B cell (primary cell): ENCODE results near the gene ABCG1. TPM values are rescaled to one million over a fixed set of nuclear protein-coding genes. Genes with fewer than 3 reads are reported as not detected.

Experiments
- ATAC-seq: fragments of 200-7000 bp; cut with Tn5 transposase; one replicate; pipeline ENCODE4 v1.10.0; 2021; ENCODE audit warnings: low read depth, mild to moderate bottlenecking, moderate number of reproducible peaks, moderate library complexity
- CTCF ChIA-PET: fragments of 350-600 bp; sonication (Branson Sonifier 250); formaldehyde crosslinking; loops from one replicate; lab custom pipeline; 2021; ENCODE audit warnings: antibody characterized with exemption, inconsistent platforms; lab: Charles Lee
- POLR2A ChIA-PET: fragments of 350-600 bp; sonication (Branson Sonifier 250); formaldehyde crosslinking; loops from one replicate; lab custom pipeline; 2021; ENCODE audit warnings: antibody characterized with exemption; lab: Charles Lee
- DNase-seq: peaks from one replicate; pipeline ENCODE4 v3.0.0; 2013
- H2AFZ ChIP-seq: 2 replicates; pipeline ENCODE4 v1.6.1; 2012; ENCODE audit warnings: mild to moderate bottlenecking, low read depth, low read length; ENCODE audit not compliant: insufficient read depth, poor library complexity, severe bottlenecking
- H3K27ac ChIP-seq, 2 donors: 1 replicate in 1 of 2; 2 replicates in 1 of 2; pipeline ENCODE4 v1.5.1; 2012 to 2013; ENCODE audit warnings: low read length in 2 of 2, mild to moderate bottlenecking in 2 of 2, moderate library complexity in 1 of 2
- H3K27me3 ChIP-seq, 4 experiments: fragments of 200-600 bp in 1 of 4; sonication (generic) in 1 of 4; replicated peaks in 1 of 4; 1 replicate in 2 of 4; 2 replicates in 2 of 4; pipeline versions ENCODE4 v1.6.1 to v1.7.0; 2013 to 2016; ENCODE audit warnings: low read length in 3 of 4, mild to moderate bottlenecking in 2 of 4, mixed read lengths in 1 of 4, moderate library complexity in 1 of 4; ENCODE audit not compliant: insufficient read depth in 4 of 4, control insufficient read depth in 3 of 4; ENCODE audit errors: control extremely low read depth in 1 of 4
- H3K36me3 ChIP-seq, 2 experiments: replicated peaks in 1 of 2; 1 replicate in 1 of 2; 2 replicates in 1 of 2; pipeline versions ENCODE4 v1.6.1 to v1.7.1; 2013; ENCODE audit warnings: low read length in 1 of 2; ENCODE audit not compliant: insufficient read depth in 2 of 2, control insufficient read depth in 1 of 2; ENCODE audit errors: control extremely low read depth in 1 of 2, extremely low read depth in 1 of 2
- H3K4me1 ChIP-seq, 2 donors: fragments of 200-600 bp in 1 of 2; sonication (generic) in 1 of 2; 1 replicate in 1 of 2; 2 replicates in 1 of 2; pipeline versions ENCODE4 v1.5.1 to v1.6.1; 2013 to 2017; ENCODE audit warnings: low read length in 2 of 2; ENCODE audit not compliant: control insufficient read depth in 2 of 2, insufficient read depth in 2 of 2
- H3K4me2 ChIP-seq: replicated peaks from 2 replicates; pipeline ENCODE3; 2012; ENCODE audit warnings: mild to moderate bottlenecking, low read depth, low read length; ENCODE audit not compliant: poor library complexity, severe bottlenecking
- H3K4me3 ChIP-seq, 5 experiments: fragments of 200-600 bp in 1 of 5; sonication (generic) in 1 of 5; 1 replicate in 3 of 5; 2 replicates in 2 of 5; pipeline versions ENCODE4 v1.5.1 to v1.7.0; 2011 to 2016; ENCODE audit warnings: low read length in 4 of 5, mild to moderate bottlenecking in 4 of 5, low read depth in 2 of 5, control low read depth in 1 of 5, moderate library complexity in 1 of 5; ENCODE audit not compliant: insufficient read depth in 1 of 5; ENCODE audit errors: control extremely low read depth in 1 of 5, extremely low read depth in 1 of 5
- H3K79me2 ChIP-seq: fragments of 200-600 bp; sonication (generic); one replicate; pipeline ENCODE4 v1.6.0; 2016; ENCODE audit warnings: low read length; ENCODE audit not compliant: control insufficient read depth, insufficient read depth
- H3K9ac ChIP-seq: fragments of 200-600 bp; sonication (generic); 2 replicates; pipeline ENCODE4 v1.6.1; 2017; ENCODE audit warnings: mild to moderate bottlenecking, low read length, moderate library complexity
- H3K9me3 ChIP-seq, 3 donors: one replicate each; pipeline versions ENCODE4 v1.6.1 to v1.7.1; 2013; ENCODE audit warnings: low read length in 2 of 3; ENCODE audit not compliant: control insufficient read depth in 2 of 3, insufficient read depth in 1 of 3; ENCODE audit errors: control extremely low read depth in 1 of 3
- H4K20me1 ChIP-seq: 2 replicates; pipeline ENCODE4 v1.6.0; 2012; ENCODE audit warnings: mild to moderate bottlenecking, low read length; ENCODE audit not compliant: insufficient read depth, control insufficient read depth, poor library complexity, severe bottlenecking
- H3K27ac Mint-ChIP-seq: one replicate; pipeline ENCODE4 v1.8.0; 2021; ENCODE audit warnings: mixed read lengths
- H3K27me3 Mint-ChIP-seq: one replicate; pipeline ENCODE4 v1.8.0; 2021; ENCODE audit warnings: mixed read lengths
- H3K4me1 Mint-ChIP-seq: one replicate; pipeline ENCODE4 v1.8.0; 2021; ENCODE audit warnings: mixed read lengths
- H3K4me3 Mint-ChIP-seq: one replicate; pipeline ENCODE4 v1.8.0; 2021; ENCODE audit warnings: mixed read lengths
- H3K9me3 Mint-ChIP-seq: one replicate; pipeline ENCODE4 v1.8.0; 2022; ENCODE audit warnings: mixed read lengths; ENCODE audit not compliant: insufficient read depth
- EZH2 ChIP-seq: IDR thresholded peaks from 2 replicates; pipeline ENCODE4 v1.6.1; 2012; ENCODE audit warnings: borderline replicate concordance, low read depth, mild to moderate bottlenecking, moderate library complexity, low read length; ENCODE audit not compliant: insufficient read depth, poor library complexity, severe bottlenecking
- WGBS: methylation state at CpG from one replicate; pipeline ENCODE4 v1.1.5; 2013; ENCODE audit warnings: missing lambda C conversion rate; ENCODE audit not compliant: insufficient coverage; 5-methylcytosine and 5-hydroxymethylcytosine counted together
- intact Hi-C: fragments of 100-400 bp; cut with micrococcal nuclease; formaldehyde crosslinking; loops from one replicate; pipeline ENCODE4 v1.10.0; 2022
- polyA plus RNA-seq: library from polyadenylated mRNA; depleted of rRNA; stranded (reverse); fragments of >200 nt; gene quantifications from 2 replicates; pipeline ENCODE4 v1.2.3, GENCODE V29; 2012
- total RNA-seq, 2 donors: library from RNA; stranded (reverse); fragments of 120-200 nt in 1 of 2; gene quantifications; 1 replicate in 1 of 2; 2 replicates in 1 of 2; pipeline versions ENCODE4 v1.2.3 to v1.2.4, GENCODE V29; 2013 to 2022
- TF ChIP-seq, protein P1 (sequence below): fragments of 200-600 bp; IDR thresholded peaks from one replicate; pipeline ENCODE4 v1.8.0; 2022; ENCODE audit warnings: antibody characterized with exemption, mild to moderate bottlenecking

The ABCG1 gene
- total and polyA plus RNA-seq, 2 donors (not counting 1 experiment from before 2014, with no cell fraction given) = 8.7 to 27.5 TPM

DNA sequence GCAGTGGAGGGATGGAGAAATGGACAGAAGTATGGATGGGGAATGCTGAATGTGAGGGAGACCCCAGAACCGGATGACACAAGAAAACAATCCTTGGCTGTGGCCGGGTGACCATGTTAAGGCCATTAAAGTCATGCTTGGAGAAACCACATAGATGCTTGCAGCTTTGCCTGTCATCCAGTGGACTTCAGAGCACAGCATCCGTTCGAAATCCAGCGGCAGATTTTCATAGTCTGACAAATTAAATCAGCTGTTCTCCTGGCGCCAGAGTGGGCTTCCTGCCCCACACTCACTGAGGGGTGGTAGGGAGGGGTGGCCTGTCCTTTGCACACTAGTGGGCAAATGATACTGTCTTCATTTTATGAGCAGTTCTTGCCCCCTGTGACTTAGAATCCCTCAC is 35.1 kb downstream of the ABCG1 start:
- peaks cover 63% of the 10 kb centered on the region for H3K79me2 ChIP-seq
- DNase-seq = no peak
- POLR2A ChIA-PET = interaction anchor here (1.9 kb wide), 1 partner anchor 15 kb away, joined by 5 read pairs; no protein-coding TSS in a partner anchor
- Mint-ChIP-seq H3K4me1 (peaks cover 78% of the 10 kb centered on the region), H3K27me3 (no peaks in the 10 kb centered on the region), H3K4me3 (peak overlapping the region; percentile 8), H3K9me3 (no peaks in the 10 kb centered on the region), H3K27ac (peak overlapping the region; percentile 5)
- no peak overlapping the region for H3K9ac ChIP-seq
- ATAC-seq = no peak
- TF ChIP-seq EZH2 = no peak
- TF ChIP-seq, protein P1, sequence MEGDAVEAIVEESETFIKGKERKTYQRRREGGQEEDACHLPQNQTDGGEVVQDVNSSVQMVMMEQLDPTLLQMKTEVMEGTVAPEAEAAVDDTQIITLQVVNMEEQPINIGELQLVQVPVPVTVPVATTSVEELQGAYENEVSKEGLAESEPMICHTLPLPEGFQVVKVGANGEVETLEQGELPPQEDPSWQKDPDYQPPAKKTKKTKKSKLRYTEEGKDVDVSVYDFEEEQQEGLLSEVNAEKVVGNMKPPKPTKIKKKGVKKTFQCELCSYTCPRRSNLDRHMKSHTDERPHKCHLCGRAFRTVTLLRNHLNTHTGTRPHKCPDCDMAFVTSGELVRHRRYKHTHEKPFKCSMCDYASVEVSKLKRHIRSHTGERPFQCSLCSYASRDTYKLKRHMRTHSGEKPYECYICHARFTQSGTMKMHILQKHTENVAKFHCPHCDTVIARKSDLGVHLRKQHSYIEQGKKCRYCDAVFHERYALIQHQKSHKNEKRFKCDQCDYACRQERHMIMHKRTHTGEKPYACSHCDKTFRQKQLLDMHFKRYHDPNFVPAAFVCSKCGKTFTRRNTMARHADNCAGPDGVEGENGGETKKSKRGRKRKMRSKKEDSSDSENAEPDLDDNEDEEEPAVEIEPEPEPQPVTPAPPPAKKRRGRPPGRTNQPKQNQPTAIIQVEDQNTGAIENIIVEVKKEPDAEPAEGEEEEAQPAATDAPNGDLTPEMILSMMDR = no peak
- 72% methylated on average over 2 of the region's 6 CpGs for WGBS
- no peaks in the 10 kb centered on the region for H3K27me3 ChIP-seq
- peaks cover 49 to 71% of the 10 kb centered on the region in 2 donors for H3K4me1 ChIP-seq
- H3K4me2 ChIP-seq = no peak overlapping the region
- H4K20me1 ChIP-seq = peaks cover 94% of the 10 kb centered on the region
- no peak overlapping the region for H3K4me3 ChIP-seq
- H3K27ac ChIP-seq = no peak overlapping the region
- H3K36me3 ChIP-seq = peaks cover 0 to 8% of the 10 kb centered on the region in 2 experiments
- intact Hi-C loops = no loop called here
- H2AFZ ChIP-seq = no peak overlapping the region
- H3K9me3 ChIP-seq = no peaks in the 10 kb centered on the region
- CTCF ChIA-PET = interaction anchor here (1.1 to 4.2 kb wide), 3 partner anchors 20 to 282 kb away, joined by 3 to 21 read pairs (median 7); no protein-coding TSS in a partner anchor
